HCT116 (cell line): ENCODE data around the gene MEIS2. TPM values are rescaled to one million over a fixed set of nuclear protein-coding genes. Genes with fewer than 3 reads are reported as not detected.

Experiments
- ATAC-seq: fragments of 200-7000 bp; cut with Tn5 transposase; 2 replicates; pipeline ENCODE4 v1.9.1; 2020; ENCODE audit warnings: mild to moderate bottlenecking, moderate library complexity
- BruUV-seq: library from RNA; stranded (reverse); fragments of 400-500 nt; replicated peaks from 2 replicates; lab custom pipeline; 2021; lab: Mats Ljungman, UMichigan
- CTCF ChIA-PET: fragments of 300-600 bp; sonication (Branson Sonifier 250); formaldehyde crosslinking; loops from one replicate; lab custom pipeline; 2021; ENCODE audit warnings: antibody characterized with exemption; lab: Charles Lee
- POLR2A ChIA-PET: fragments of 300-600, 350-600 bp; sonication (Branson Sonifier 250); formaldehyde crosslinking; loops from one replicate; lab custom pipeline; 2021; ENCODE audit warnings: antibody characterized with exemption; lab: Charles Lee
- RAD21 ChIA-PET, 2 experiments: fragments of 300-600 bp; sonication (Branson Sonifier 250); formaldehyde crosslinking; loops; one replicate each; lab custom pipeline; 2023; ENCODE audit warnings: low total read pairs in 2 of 2; ENCODE audit not compliant: uncharacterized antibody in 2 of 2, unreplicated experiment in 2 of 2, low non-redundant PET in 1 of 2; lab: Charles Lee
- DNase-seq: peaks from one replicate; pipeline ENCODE4 v3.0.0-alpha.2; 2010; ENCODE audit warnings: low read depth, low spot score
- H2AFZ ChIP-seq: fragments of 200-600 bp; shearing (Covaris generic), sonication (generic); 2 replicates; pipeline ENCODE4 v1.6.1; 2017; ENCODE audit warnings: low read depth, mixed run types, mixed read lengths, antibody characterized with exemption, low read length; ENCODE audit not compliant: poor library complexity, severe bottlenecking
- H3K27ac ChIP-seq: 2 replicates; pipeline ENCODE4 v1.5.1; 2012; ENCODE audit warnings: low read depth, low read length
- H3K27me3 ChIP-seq: fragments of 200-600 bp; sonication (generic); 2 replicates; pipeline ENCODE4 v1.6.1; 2016; ENCODE audit warnings: mixed run types, low read length, mixed read lengths; ENCODE audit not compliant: insufficient read depth
- H3K36me3 ChIP-seq, 2 experiments: fragments of 200-500 bp in 1 of 2; fragments of 200-600 bp in 1 of 2; sonication (Bioruptor generic) in 1 of 2; sonication (generic) in 1 of 2; 2 replicates each; pipeline versions ENCODE4 v1.5.1 to v1.6.1; 2014 to 2016; ENCODE audit warnings: low read length in 2 of 2, inconsistent platforms in 1 of 2, mixed read lengths in 1 of 2, mixed run types in 1 of 2; ENCODE audit not compliant: insufficient read depth in 2 of 2, control insufficient read depth in 1 of 2
- H3K4me1 ChIP-seq, 2 experiments: fragments of 200-600 bp in 1 of 2; sonication (generic) in 1 of 2; 2 replicates each; pipeline versions ENCODE4 v1.5.1 to v1.6.1; 2012 to 2017; ENCODE audit warnings: low read length in 2 of 2, inconsistent platforms in 1 of 2, mild to moderate bottlenecking in 1 of 2, mixed read lengths in 1 of 2, mixed run types in 1 of 2, moderate library complexity in 1 of 2; ENCODE audit not compliant: insufficient read depth in 2 of 2, control insufficient read depth in 1 of 2
- H3K4me2 ChIP-seq: fragments of 200-600 bp; sonication (generic); 2 replicates; pipeline ENCODE4 v1.6.1; 2017; ENCODE audit warnings: mixed run types, low read length, mixed read lengths
- H3K4me3 ChIP-seq, 2 experiments: fragments of 200-600 bp in 1 of 2; sonication (generic) in 1 of 2; replicated peaks in 1 of 2; 2 replicates each; pipeline ENCODE4 v1.5.1; 2011 to 2016; ENCODE audit warnings: low read length in 2 of 2, control low read depth in 1 of 2, low read depth in 1 of 2, mild to moderate bottlenecking in 1 of 2, mixed read lengths in 1 of 2, mixed run types in 1 of 2
- H3K79me2 ChIP-seq: fragments of 200-600 bp; sonication (generic); 2 replicates; pipeline ENCODE4 v1.6.1; 2017; ENCODE audit warnings: mild to moderate bottlenecking, mixed run types, low read length, moderate library complexity, mixed read lengths; ENCODE audit not compliant: insufficient read depth
- H3K9ac ChIP-seq: fragments of 200-600 bp; sonication (generic); 2 replicates; pipeline ENCODE4 v1.6.1; 2016; ENCODE audit warnings: low read length, mixed read lengths
- H3K9me2 ChIP-seq: fragments of 200-600 bp; sonication (generic), shearing (Covaris generic); 2 replicates; pipeline ENCODE4 v1.6.1; 2017; ENCODE audit warnings: mixed run types, mild to moderate bottlenecking, moderate library complexity; ENCODE audit not compliant: insufficient read depth
- H3K9me3 ChIP-seq, 2 experiments: fragments of 200-500 bp in 1 of 2; fragments of 200-600 bp in 1 of 2; sonication (Bioruptor generic) in 1 of 2; sonication (generic) in 1 of 2; 2 replicates each; pipeline ENCODE4 v1.6.1; 2014 to 2017; ENCODE audit warnings: low read length in 2 of 2, mixed read lengths in 2 of 2, inconsistent platforms in 1 of 2, low read depth in 1 of 2, mild to moderate bottlenecking in 1 of 2, mixed run types in 1 of 2, moderate library complexity in 1 of 2; ENCODE audit not compliant: control insufficient read depth in 1 of 2, insufficient read depth in 1 of 2
- H4K20me1 ChIP-seq: fragments of 200-600 bp; sonication (generic), shearing (Covaris generic); 2 replicates; pipeline ENCODE4 v1.6.1; 2017; ENCODE audit warnings: mixed run types, mild to moderate bottlenecking, moderate library complexity; ENCODE audit not compliant: insufficient read depth
- CEBPB ChIP-seq: IDR thresholded peaks from 2 replicates; pipeline ENCODE4 v1.6.1; 2012; ENCODE audit warnings: low read depth
- EGR1 ChIP-seq: IDR thresholded peaks from 2 replicates; pipeline ENCODE4 v1.6.1; 2012; ENCODE audit warnings: low read depth
- EZH2 ChIP-seq: fragments of 200-600 bp; sonication (generic); IDR thresholded peaks from 2 replicates; pipeline ENCODE4 v1.6.1; 2017; ENCODE audit warnings: antibody characterized with exemption, mixed run types
- EZH2phosphoT487 ChIP-seq: fragments of 200-600 bp; IDR thresholded peaks from 2 replicates; pipeline ENCODE4 v1.6.1; 2018; ENCODE audit warnings: antibody characterized with exemption, borderline replicate concordance
- JUND ChIP-seq: IDR thresholded peaks from 2 replicates; pipeline ENCODE4 v1.6.1; 2012
- MAX ChIP-seq: IDR thresholded peaks from 2 replicates; pipeline ENCODE4 v1.6.1; 2012
- POLR2A ChIP-seq: IDR thresholded peaks from 2 replicates; pipeline ENCODE4 v1.7.0; 2011; ENCODE audit warnings: borderline replicate concordance; ENCODE audit not compliant: insufficient read depth, insufficient read length; ENCODE audit errors: extremely low read depth
- POLR2AphosphoS5 ChIP-seq: IDR thresholded peaks from 2 replicates; pipeline ENCODE4 v1.6.1; 2011; ENCODE audit warnings: mild to moderate bottlenecking, low read depth, low read length, moderate library complexity
- RAD21 ChIP-seq: IDR thresholded peaks from 2 replicates; pipeline ENCODE4 v1.6.1; 2012; ENCODE audit warnings: low read depth, mild to moderate bottlenecking
- SIN3A ChIP-seq: IDR thresholded peaks from 2 replicates; pipeline ENCODE4 v1.6.1; 2012; ENCODE audit warnings: low read depth
- SP1 ChIP-seq: IDR thresholded peaks from 2 replicates; pipeline ENCODE4 v1.6.1; 2012; ENCODE audit warnings: low read depth
- TCF7L2 ChIP-seq: IDR thresholded peaks from 2 replicates; pipeline ENCODE4 v1.7.0; 2011; ENCODE audit warnings: borderline replicate concordance, inconsistent platforms; ENCODE audit not compliant: insufficient read depth, insufficient read length; ENCODE audit errors: extremely low read depth
- ZBTB33 ChIP-seq: IDR thresholded peaks from 2 replicates; pipeline ENCODE4 v1.6.1; 2011; ENCODE audit warnings: mild to moderate bottlenecking, low read length, moderate library complexity; ENCODE audit not compliant: insufficient replicate concordance; ENCODE audit errors: extremely low read depth
- ZFX ChIP-seq: fragments of 450-650 bp; IDR thresholded peaks from 2 replicates; pipeline ENCODE4 v1.6.1; 2017
- ZNF274 ChIP-seq: fragments of 200-500 bp; sonication (Bioruptor generic); IDR thresholded peaks from 2 replicates; pipeline ENCODE4 v1.6.1; 2014; ENCODE audit warnings: mild to moderate bottlenecking, low read depth, low read length, inconsistent platforms
- intact Hi-C: fragments of 100-400 bp; cut with micrococcal nuclease; formaldehyde crosslinking; loops from 2 replicates; pipeline ENCODE4 v1.10.0; 2022
- total RNA-seq: library from RNA; stranded (reverse); gene quantifications from one replicate; pipeline ENCODE4 v1.2.1, GENCODE V29; 2021; ENCODE audit not compliant: unreplicated experiment
- TF ChIP-seq, protein P1 (sequence below): IDR thresholded peaks from 2 replicates; pipeline ENCODE4 v1.6.1; 2012; ENCODE audit warnings: low read depth

The MEIS2 gene
- total RNA-seq, 1 experiment from 2014 or later = 11.5 TPM

DNA sequence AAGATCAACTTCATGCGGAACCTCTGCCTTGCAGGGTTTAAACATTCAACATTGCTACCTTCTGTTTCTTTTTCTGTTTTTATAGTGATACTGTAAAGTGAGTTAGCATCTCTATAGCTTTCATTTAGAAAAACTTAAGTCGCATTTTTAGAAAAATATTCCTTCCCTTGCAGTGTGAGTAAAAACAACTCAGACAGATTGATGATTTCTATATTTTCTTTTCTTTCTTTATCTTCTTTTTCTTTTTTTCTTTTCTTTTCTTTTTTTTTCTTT lies 2.8 kb upstream of the MEIS2 start:
- Histone ChIP-seq H3K9me2 (no peaks in the 10 kb centered on the region), H3K9me3 (no peaks in the 10 kb centered on the region), H3K4me2 (no peak overlapping the region), H3K4me3 (no peak overlapping the region), H3K27me3 (no peaks in the 10 kb centered on the region), H2AFZ (no peak overlapping the region), H3K36me3 (no peaks in the 10 kb centered on the region), H3K27ac (no peak overlapping the region), H3K79me2 (no peaks in the 10 kb centered on the region; the same call in 1 of the 2 replicates), H4K20me1 (no peaks in the 10 kb centered on the region), H3K4me1 (peaks cover 0 to 5% of the 10 kb centered on the region in 2 experiments; a peak in 1 of 4 replicates), H3K9ac (no peak overlapping the region)
- DNase-seq (no peak), ATAC-seq (no peak)
- BruUV-seq = no TSS peak
- ChIA-PET POLR2A (no interaction called here), RAD21 (no interaction called here), CTCF (no interaction called here)
- intact Hi-C loops = no loop called here
- TF ChIP-seq POLR2A = no peak
- TF ChIP-seq POLR2AphosphoS5 = no peak
- no peak for TF ChIP-seq ZBTB33
- no peak for TF ChIP-seq EGR1
- TF ChIP-seq ZNF274 = no peak
- TF ChIP-seq RAD21 = no peak
- TF ChIP-seq SP1 = no peak
- no peak for TF ChIP-seq EZH2phosphoT487
- no peak for TF ChIP-seq JUND
- no peak for TF ChIP-seq EZH2
- TF ChIP-seq MAX = no peak
- no peak for TF ChIP-seq SIN3A
- TF ChIP-seq ZFX = no peak
- no peak for TF ChIP-seq CEBPB
- TF ChIP-seq, protein P1, sequence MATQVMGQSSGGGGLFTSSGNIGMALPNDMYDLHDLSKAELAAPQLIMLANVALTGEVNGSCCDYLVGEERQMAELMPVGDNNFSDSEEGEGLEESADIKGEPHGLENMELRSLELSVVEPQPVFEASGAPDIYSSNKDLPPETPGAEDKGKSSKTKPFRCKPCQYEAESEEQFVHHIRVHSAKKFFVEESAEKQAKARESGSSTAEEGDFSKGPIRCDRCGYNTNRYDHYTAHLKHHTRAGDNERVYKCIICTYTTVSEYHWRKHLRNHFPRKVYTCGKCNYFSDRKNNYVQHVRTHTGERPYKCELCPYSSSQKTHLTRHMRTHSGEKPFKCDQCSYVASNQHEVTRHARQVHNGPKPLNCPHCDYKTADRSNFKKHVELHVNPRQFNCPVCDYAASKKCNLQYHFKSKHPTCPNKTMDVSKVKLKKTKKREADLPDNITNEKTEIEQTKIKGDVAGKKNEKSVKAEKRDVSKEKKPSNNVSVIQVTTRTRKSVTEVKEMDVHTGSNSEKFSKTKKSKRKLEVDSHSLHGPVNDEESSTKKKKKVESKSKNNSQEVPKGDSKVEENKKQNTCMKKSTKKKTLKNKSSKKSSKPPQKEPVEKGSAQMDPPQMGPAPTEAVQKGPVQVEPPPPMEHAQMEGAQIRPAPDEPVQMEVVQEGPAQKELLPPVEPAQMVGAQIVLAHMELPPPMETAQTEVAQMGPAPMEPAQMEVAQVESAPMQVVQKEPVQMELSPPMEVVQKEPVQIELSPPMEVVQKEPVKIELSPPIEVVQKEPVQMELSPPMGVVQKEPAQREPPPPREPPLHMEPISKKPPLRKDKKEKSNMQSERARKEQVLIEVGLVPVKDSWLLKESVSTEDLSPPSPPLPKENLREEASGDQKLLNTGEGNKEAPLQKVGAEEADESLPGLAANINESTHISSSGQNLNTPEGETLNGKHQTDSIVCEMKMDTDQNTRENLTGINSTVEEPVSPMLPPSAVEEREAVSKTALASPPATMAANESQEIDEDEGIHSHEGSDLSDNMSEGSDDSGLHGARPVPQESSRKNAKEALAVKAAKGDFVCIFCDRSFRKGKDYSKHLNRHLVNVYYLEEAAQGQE = no peak
- TF ChIP-seq TCF7L2 = no peak
